Stomach (tissue), 19 donors: ENCODE data around the gene REG1A. TPM values are rescaled to one million over a fixed set of nuclear protein-coding genes. Genes with fewer than 3 reads are reported as not detected.

ENCODE experiments used
- DNase-seq, 2 donors: peaks; one replicate each; pipeline versions ENCODE4 v3.0.0 to v3.0.0-alpha.2; 2013 to 2019
- H3K27ac ChIP-seq, 5 donors: fragments of 200-600 bp in 4 of 5; sonication (generic) in 4 of 5; one replicate each; pipeline ENCODE4 v1.5.1; 2013 to 2019; ENCODE audit warnings: mild to moderate bottlenecking in 1 of 5, moderate library complexity in 1 of 5
- H3K27me3 ChIP-seq, 3 donors: fragments of 200-600 bp; sonication (generic); one replicate each; pipeline ENCODE4 v1.5.1; 2017 to 2019; ENCODE audit warnings: mixed run types in 1 of 3
- H3K36me3 ChIP-seq, 4 donors: fragments of 200-600 bp; sonication (generic); 1 replicate in 3 of 4; 2 replicates in 1 of 4; pipeline ENCODE4 v1.5.1; 2016 to 2019
- H3K4me1 ChIP-seq, 4 donors: fragments of 200-600 bp; sonication (generic); one replicate each; pipeline ENCODE4 v1.5.1; 2016 to 2019
- H3K4me3 ChIP-seq, 4 donors: fragments of 200-600 bp; sonication (generic) in 3 of 4; one replicate each; pipeline ENCODE4 v1.5.1; 2016 to 2019; ENCODE audit warnings: mild to moderate bottlenecking in 1 of 4
- H3K9me3 ChIP-seq, 4 donors: fragments of 200-600 bp; sonication (generic); one replicate each; pipeline ENCODE4 v1.5.1; 2016 to 2019
- CTCF ChIP-seq, 7 experiments: fragments of 450-650 bp in 4 of 7; fragments of 200-600 bp in 3 of 7; sonication (generic) in 3 of 7; IDR thresholded peaks; one replicate each; pipeline ENCODE4 v1.5.1; 2016 to 2019; ENCODE audit warnings: antibody characterized with exemption in 7 of 7, control low read depth in 2 of 7, mild to moderate bottlenecking in 1 of 7
- EP300 ChIP-seq: sonication (generic); formaldehyde crosslinking; IDR thresholded peaks from one replicate; pipeline ENCODE4 v1.6.1; 2017; ENCODE audit warnings: antibody characterized with exemption
- POLR2A ChIP-seq, 4 donors: fragments of 450-650 bp; IDR thresholded peaks; one replicate each; pipeline ENCODE4 v1.6.1; 2016; ENCODE audit warnings: antibody characterized with exemption in 4 of 4, control low read depth in 2 of 4, mild to moderate bottlenecking in 1 of 4, moderate library complexity in 1 of 4
- POLR2AphosphoS5 ChIP-seq, 3 donors: sonication (generic); formaldehyde crosslinking; IDR thresholded peaks; one replicate each; pipeline ENCODE4 v1.6.1; 2016; ENCODE audit warnings: antibody characterized with exemption in 3 of 3
- WGBS, 5 donors: extraction: QIAGEN DNeasy Blood & Tissue Kit in 3 of 5; methylation state at CpG; one replicate each; pipeline versions ENCODE4 v1.1.5 to v1.1.7; 2013 to 2018; 5-methylcytosine and 5-hydroxymethylcytosine counted together
- intact Hi-C: fragments of 100-400 bp; cut with DNase I; formaldehyde crosslinking; loops from one replicate; pipeline ENCODE4 v1.15.1; 2023; ENCODE audit warnings: low total_unique reads
- long read RNA-seq, 10 donors: transcript quantifications; one replicate each; lab custom pipeline, GENCODE V29; 2026
- polyA plus RNA-seq, 3 donors: library from polyadenylated mRNA; stranded (reverse); fragments of 200-250 nt; gene quantifications; one replicate each; pipeline ENCODE4 v1.2.3, GENCODE V29; 2013
- total RNA-seq, 5 donors: library from RNA; depleted of rRNA; stranded (reverse); fragments of >200 nt; gene quantifications; one replicate each; pipeline versions ENCODE4 v1.1.0 to v1.2.3, GENCODE V29; 2014 to 2016
- donor health status: healthy with polysubstance abuse.
- donor health status: Bipolar disorder and iron deficiency.
- donor health status: healthy.

The REG1A gene, protein sequence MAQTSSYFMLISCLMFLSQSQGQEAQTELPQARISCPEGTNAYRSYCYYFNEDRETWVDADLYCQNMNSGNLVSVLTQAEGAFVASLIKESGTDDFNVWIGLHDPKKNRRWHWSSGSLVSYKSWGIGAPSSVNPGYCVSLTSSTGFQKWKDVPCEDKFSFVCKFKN
- total RNA-seq (1,000 to 10,000 TPM in 1 of 5 donors, 100 to 1,000 TPM in 1, 10 to 100 TPM in 1, 1 to 10 TPM in 1, not detected in 1; 2.3 to 1,175 (median 170) TPM), polyA plus RNA-seq (1,000 to 10,000 TPM in 2 of 3 donors, 100 to 1,000 TPM in 1; 462 to 3,714 (median 1,155) TPM)
- long read RNA-seq, donor 1, result 0 reads
- long read RNA-seq, donor 2, result 0 reads
- long read RNA-seq, donor 3, result 0 reads
- long read RNA-seq, donor 4, result 0 reads
- long read RNA-seq, donor 5, result 0 reads
- long read RNA-seq, donor 6, result 0 reads
- long read RNA-seq, donor 7, result 0 reads
- long read RNA-seq, donor 8, result 0 reads
- long read RNA-seq, donor 9, result 0 reads
- long read RNA-seq, donor 10, result 0 reads

DNA sequence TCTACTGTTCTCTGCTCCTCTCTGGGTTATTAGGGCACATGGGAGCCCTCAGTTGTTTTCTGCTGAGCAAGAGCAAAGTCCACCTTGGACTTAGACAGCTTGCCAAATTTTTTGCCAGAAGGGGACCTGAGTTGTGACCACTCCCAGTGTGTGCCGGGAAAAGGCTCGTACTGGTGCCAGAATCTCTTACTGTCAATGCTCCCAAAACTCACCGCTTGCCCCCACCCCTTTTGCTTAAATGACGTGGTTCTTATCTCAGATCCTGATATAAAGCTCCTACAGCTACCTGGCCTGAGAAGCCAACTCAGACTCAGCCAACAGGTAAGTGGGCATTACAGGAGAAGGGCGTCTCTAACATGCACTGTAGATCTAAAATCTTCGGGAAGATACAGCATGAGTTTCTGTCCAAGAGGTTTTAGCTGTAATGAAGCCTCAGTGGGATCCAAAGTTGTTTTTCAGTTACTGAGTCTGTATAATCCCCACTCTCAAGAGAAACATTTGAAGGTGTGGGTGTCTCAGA is at the start of gene REG1A:
Gene REG1A (plus strand): TSS at position 295 of the 520 bp plus-strand sequence. CDS start 374 bp downstream, outside the sequence.
- H3K27me3 ChIP-seq, result no peaks in the 10 kb centered on the region
- TF ChIP-seq POLR2AphosphoS5 (IDR thresholded peaks at IDR 0.05) (peak in 2 of 3 donors; percentile 26 to 71), EP300 (no peak)
- peak within 1 kb of the TSS in 3 of 4 donors; percentile 7 to 35 (median 32) for H3K4me3 ChIP-seq
- H3K27ac ChIP-seq, result peak within 1 kb of the TSS in 3 of 5 donors; percentile 35 to 46 (median 44)
- H3K4me1 ChIP-seq, result peaks cover 0 to 6% (median 0%) of the 10 kb centered on the region in 4 donors
- no peaks in the 10 kb centered on the region for H3K36me3 ChIP-seq
- 21 to 49% (median 31%) methylated on average over 6 of the region's 6 CpGs for WGBS, 5 donors
- H3K9me3 ChIP-seq, result no peaks in the 10 kb centered on the region
- DNase-seq, result peak in 1 of 2 donors; percentile 72
- intact Hi-C loops, result no loop called here

DNA sequence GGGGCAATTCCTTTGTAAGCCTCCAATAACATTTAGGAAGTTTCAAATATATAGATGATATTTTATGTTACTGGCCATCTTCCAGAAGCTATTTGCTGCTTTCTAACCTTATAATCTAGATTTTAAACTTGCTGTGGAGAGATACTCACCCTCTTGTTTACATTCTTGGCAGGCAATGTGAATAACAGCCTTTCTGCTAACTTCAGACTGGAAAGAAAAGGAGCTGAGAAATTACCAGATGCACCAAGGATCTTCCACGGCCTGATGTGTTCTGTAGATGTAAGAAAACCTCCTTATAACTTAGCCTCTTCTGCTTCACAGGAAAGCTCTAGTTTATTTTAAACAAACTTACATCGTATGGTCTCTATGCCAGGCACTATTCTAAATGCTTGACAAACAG is 49.2 kb upstream of the REG1A start:
- intact Hi-C loops, result no loop called here
- no peaks in the 10 kb centered on the region for H3K9me3 ChIP-seq
- no peak overlapping the region for H3K27ac ChIP-seq
- TF ChIP-seq POLR2AphosphoS5 (IDR thresholded peaks at IDR 0.05), result no peak
- TF ChIP-seq EP300, result no peak
- no peak for TF ChIP-seq POLR2A (IDR thresholded peaks at IDR 0.05)
- no peak for TF ChIP-seq CTCF (IDR thresholded peaks at IDR 0.05)
- no peaks in the 10 kb centered on the region for H3K27me3 ChIP-seq
- no peaks in the 10 kb centered on the region for H3K4me1 ChIP-seq
- H3K4me3 ChIP-seq, result no peak overlapping the region
- 35 to 78% (median 59%) methylated on average over 2 of the region's 2 CpGs for WGBS, 5 donors
- H3K36me3 ChIP-seq, result no peaks in the 10 kb centered on the region
- no peak for DNase-seq

DNA sequence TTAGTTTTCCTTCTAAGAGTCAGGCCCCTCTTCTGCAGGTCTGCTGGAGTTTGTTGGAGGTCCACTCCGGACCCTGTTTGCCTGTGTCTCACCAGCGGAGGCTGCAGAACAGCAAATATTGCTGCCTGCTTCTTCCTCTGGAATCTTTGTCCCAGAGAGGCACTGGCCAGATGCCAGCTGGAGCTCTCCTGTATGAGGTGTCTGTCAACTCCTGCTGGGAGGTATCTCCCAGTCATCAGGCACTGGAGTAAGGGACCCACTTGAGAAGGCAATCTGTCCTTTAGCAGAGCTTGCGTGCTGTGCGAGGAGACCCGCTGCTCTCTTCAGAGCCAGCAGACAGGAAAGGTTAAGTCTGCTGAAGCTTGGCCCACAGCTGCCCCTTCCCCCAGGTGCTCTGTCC is 37.3 kb upstream of the REG1A start:
- 87 to 99% (median 91%) methylated on average over 5 of the region's 5 CpGs for WGBS, 5 donors
- Histone ChIP-seq H3K9me3 (no peaks in the 10 kb centered on the region), H3K27me3 (no peaks in the 10 kb centered on the region), H3K27ac (no peak overlapping the region), H3K4me3 (no peak overlapping the region), H3K36me3 (no peaks in the 10 kb centered on the region), H3K4me1 (no peaks in the 10 kb centered on the region)
- intact Hi-C loops, result no loop called here
- no peak for TF ChIP-seq POLR2AphosphoS5 (IDR thresholded peaks at IDR 0.05)
- TF ChIP-seq CTCF (IDR thresholded peaks at IDR 0.05), result no peak
- no peak for TF ChIP-seq EP300
- TF ChIP-seq POLR2A (IDR thresholded peaks at IDR 0.05), result no peak
- no peak for DNase-seq

DNA sequence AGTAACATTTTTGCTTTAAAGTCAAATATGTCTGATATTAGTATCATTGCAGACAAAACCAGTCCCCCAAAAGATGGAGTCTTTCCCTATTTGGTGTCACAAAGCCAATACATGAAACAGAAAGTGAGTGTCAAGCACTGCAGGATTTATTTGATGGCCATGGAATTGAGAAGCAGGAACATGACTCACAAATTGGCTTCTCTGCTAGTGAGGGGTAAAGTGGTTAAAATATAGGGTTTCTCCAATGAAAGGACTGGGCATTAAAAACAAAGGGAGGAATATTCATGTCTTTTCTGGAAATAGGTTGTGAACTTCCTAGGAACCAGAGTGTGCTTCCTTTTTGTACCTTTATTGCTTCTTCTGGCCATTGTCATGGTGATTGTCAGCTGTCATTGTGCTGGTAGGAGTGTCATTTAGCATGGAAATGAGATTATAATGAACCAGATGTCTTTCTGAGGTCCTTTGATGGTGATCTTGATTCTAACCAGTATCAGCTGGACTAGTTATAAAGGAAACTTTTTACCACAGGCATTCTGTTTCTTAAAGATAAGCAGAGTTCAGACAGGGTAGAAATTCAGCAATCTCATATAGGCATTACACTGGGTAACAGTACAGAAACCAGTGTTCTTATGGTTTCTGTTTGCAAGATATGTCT is 36.6 kb upstream of the REG1A start:
- DNase-seq, result no peak
- intact Hi-C loops, result no loop called here
- no peaks in the 10 kb centered on the region for H3K9me3 ChIP-seq
- no peaks in the 10 kb centered on the region for H3K36me3 ChIP-seq
- no peaks in the 10 kb centered on the region for H3K27me3 ChIP-seq
- H3K4me1 ChIP-seq, result no peaks in the 10 kb centered on the region
- TF ChIP-seq POLR2A (IDR thresholded peaks at IDR 0.05) (no peak), CTCF (IDR thresholded peaks at IDR 0.05) (no peak), POLR2AphosphoS5 (IDR thresholded peaks at IDR 0.05) (no peak), EP300 (no peak)
- H3K4me3 ChIP-seq, result no peak overlapping the region
- H3K27ac ChIP-seq, result no peak overlapping the region
